NAMALWA (cell line): Measurements from ENCODE around the gene NR2F1-AS1.

ENCODE experiments used
- DNase-seq: peaks from one replicate; pipeline ENCODE4 v3.0.0-alpha.2; 2015; ENCODE audit warnings: low spot score

NR2F1-AS1 gene

DNA sequence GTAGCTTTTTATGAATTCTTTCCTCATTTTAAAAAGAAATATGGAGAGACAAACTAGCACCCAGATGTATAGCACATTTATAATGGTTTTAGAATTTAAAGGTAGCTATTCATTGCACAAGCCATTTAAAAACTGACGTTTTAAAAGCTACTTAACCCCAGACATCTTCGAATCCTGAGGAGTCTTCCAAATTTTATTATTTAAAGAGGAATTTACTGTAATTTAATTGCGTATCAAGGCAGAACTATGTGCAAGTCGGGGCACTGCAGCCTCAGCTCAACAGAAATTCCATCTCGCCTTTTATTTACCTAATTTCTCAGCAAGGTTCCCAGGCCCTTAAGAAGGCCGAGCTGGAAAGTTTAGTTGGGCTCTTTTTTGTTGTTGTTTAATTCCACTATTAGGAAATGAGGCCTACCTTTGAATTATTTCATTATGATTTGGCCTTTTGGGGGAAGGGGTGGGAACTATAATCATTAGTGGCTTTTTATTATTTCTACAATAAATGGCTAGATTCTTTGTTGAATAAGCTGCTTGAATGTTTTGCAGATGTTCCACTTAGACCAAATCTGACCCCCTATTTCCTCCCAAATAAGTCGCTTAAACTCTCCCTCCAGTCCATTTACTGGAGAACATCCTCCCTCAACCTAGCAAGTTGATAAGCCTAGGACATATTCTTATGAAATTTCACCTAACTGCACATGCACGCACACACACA, 22.2 kb upstream of the NR2F1-AS1 start:
- no peak for DNase-seq

DNA sequence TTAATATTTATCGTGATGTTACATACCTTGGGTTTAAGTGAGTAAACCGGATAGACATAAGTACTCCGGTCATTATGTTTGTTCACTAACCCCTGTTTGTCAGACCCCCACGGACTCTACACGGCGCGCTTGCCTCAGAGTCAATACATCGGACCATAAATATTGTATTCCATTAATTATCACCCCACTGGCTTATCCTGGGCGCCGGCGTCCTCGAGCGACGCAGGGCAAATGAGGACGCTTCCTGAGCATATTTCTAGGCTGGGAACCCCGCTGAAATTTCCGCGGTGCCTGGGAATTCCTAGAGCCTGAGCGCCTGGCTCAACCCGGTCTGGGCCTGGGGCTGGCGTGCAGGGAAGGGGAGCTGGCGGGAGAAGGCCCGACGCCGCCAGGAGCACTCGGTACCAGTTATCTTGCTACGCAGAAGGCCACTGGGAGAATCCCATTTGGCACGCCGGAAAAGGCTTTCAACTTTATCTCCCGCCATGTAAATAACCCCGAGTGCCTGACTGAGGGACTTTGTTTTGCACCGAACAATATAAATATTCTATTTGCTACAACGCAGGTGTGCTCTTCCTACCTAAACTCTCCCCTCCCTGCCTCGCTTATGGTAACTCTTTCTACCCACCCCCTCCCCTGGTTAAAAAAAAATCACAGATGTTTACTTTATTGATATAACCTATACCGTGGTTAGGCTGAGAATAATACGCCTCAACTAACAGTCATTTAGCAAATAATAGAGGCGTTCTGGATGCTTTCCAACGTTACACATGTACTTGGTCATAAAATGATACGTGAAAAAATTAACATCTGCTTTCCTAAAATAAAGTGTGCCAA, 21.4 kb upstream of the NR2F1-AS1 start:
- no peak for DNase-seq

DNA sequence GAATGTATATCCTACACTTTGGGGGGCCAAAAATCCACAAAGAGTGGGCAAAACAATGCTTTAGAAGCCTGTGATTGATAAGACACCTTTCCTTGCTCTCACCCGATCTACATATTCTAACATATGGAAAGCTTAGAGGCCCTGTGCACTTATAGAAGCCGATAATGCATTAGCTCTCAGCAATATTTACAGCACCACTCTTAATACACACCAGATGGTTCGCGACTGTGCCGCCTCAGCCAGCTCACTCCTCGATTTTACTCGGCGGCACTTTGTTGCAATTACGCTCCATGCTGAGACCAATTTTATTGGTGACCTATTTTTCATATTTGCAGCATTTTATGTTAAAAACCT, 20.8 kb upstream of the NR2F1-AS1 start:
- no peak for DNase-seq

DNA sequence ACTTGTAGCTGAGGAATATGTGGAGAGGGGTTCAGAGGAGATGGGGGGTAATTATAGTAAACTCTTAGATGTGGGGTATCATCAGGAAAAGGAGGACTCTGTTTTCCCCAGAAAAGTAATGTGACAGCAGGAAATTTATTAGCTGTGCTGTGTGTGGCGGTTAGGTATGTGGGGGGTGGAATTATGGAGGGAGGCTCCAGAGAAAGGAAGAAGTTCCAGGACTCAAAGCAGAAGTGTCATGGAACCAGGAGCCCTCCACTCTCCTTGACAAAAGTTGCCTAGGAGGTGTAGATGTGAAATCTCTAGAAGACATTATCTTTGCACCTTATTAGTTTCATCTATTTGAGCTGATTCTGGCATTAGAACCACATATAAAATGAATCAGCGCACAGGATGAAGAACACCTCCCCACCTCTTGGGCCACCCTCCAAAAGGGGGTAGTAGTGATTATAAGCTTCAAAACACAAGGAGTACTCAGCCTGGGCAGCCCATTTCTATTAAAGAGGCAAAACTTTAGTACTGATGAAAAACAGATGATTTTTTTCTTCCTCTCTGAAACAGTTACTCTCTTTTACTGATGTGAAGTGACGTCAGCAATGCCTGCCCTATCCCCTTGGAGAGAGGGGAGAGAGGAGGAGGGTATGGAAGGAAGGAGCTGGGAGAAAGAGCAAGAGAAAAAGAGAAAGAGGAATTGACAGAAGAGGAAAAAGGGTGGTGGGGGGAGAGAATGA, 20.2 kb upstream of the NR2F1-AS1 start:
- no peak for DNase-seq

DNA sequence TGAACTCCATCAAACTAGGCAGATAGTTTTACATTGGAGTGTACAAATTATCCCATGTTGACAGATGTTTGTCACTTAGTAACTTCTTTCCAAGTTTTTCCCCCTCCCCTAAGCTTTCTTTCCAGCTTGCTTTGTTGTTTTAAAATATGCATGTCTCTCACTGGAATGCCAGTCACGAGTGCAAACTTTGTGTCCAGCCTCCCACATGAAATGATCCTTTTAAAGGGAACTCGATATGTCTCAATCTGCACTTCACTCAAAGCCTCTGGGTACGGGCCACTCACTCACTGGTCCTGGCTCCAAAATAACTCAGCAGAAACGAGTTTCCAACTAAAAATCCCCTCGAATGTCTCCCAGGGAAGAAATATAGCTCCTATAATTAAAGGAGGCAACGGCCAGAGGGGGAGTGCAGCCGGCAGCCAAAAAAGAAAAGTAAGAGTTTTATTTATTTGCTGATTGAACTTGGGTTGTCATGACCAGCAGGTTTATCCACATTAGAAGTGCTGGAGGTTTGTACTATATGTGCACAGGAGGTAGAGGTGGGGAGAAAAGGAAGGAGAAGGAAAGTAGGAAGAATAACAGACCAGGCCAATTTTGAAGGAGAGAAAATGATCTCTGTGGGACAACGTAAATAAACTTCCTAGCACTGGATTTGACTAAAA, 19.5 kb upstream of the NR2F1-AS1 start:
- no peak for DNase-seq

DNA sequence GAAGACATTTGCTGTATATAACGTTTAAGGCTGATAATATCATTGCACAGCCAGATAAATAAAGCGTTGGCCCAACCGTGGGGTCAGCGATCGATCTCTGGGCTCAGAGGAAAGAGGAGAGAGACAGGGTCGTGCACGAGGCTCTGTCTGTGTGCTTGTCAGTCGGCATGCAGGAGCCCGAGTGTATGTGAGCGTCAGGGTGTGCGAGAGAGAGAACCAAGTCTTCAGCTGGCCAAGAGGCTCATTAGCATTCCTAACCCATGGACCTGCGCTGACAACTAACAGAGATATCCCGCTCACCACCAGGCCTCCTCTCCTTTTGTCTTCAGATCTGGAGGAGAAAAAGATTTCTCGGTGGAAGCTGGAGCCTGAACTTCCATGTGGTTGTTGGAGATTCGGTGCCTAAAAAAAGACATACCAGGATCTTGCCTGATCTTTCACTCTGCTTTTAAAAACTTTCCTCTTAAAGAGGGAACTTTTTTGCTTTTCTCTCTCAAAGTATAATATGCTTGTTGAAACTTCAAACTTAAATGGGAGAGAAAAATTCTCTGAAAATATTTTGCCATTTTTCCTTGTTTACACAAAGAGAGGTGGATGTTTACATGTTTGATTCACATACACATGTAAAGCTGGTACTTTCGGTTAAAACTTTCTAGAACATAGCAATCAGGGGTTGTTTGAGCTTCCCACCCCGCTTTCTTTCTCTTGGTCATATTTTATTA, 18.5 kb upstream of the NR2F1-AS1 start:
- no peak for DNase-seq

DNA sequence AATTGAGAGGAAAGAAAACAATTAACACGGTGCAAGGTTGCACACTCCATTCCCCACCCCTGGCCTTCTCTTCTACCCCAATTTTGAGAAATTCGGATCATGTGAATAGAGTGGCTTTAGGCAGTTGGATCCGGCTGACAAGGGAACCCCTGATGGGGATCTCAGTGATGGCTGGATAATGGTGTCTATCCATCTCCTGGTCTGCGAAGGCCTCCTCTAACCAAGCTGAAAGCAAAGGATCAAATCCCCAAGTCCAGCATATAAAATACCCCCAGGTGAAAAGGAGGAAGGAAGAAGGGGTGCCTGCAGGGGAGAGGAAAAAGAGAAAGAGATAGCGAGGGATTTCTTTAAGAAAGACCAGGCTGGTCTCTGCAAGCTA, 18.0 kb upstream of the NR2F1-AS1 start:
- no peak for DNase-seq

DNA sequence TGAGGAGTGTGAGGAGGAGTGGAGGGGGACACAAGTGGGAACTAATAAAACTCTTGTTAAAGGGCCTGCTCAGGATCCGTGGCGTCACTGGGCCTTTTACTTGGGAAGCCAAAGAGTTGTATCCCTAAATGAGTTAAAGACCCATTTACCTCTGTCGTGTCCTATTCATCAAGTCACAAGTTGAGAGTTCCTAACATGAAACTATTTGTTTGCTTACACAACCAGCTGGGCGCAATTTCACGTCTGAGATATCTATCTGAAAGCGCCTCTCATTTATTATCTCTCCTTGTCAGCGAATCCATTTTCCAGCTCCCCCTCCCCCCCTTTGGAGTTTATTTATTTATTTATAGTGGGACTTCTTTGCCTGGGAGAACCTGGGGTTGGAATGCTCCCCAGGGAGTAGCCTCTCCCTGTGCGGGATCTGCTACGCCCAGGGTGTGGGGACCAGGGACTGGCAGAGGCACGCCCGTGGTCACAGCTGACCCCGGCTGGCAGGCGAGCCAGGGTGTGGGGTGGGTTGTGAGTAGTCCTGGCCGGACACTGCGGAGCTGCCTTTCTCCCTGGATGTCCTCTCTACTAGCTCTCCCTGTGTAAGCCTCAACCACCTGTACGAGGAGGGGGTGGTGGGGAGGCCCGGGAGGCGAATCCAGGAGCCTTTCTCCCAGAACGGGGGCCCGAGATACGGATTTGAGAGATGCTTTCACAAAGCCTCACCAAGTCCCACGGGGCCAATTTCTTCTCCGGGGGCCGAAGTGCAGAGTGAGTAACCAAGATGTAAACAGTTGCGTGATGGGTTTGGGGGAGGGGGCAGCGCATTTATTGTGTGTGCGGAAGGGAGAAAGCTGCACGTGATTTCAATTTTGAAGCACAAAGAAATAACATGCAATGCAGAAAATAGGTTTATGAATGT, 17.3 kb upstream of the NR2F1-AS1 start:
- DNase-seq: no peak

DNA sequence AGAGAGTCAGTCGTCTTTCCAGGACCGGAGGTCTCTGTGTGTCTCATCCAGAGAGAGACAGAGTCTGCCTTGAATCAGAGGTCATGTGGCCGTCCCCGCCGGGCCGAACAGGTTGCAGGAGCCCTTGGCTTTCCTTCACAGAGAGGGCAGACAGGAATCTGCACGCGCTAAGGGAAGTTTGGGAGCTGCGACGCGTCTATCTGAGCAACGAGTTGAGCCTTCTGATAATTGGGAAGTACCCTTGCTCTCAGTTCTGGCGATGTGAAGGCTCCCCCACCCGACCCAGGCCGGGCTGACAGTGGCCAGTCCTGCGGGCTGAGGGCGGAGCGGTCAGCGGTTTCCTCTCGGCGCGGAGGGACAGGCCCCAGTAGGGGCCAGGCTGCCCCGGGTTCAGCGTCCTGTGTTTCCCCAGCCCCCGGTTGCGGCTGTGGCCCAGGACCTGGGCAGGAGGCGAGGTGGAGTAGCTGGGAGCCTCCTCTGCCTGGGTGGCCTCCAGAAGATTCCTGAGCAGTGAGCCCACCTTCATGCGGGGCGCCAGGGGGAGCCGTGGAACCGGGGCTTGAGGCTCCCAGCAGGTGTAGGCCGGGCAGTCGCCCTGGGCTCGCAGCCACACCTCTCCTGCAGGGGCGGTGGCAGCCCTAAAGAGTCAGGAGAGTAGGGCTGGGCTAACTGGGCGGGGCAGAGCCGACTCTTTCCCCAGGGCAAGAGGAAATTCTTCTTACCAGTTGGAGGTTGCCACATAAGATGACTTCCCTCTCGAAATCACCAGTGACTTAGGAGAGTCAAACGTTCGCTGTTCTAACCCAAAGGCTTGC, 15.9 kb upstream of the NR2F1-AS1 start:
- DNase-seq: no peak

DNA sequence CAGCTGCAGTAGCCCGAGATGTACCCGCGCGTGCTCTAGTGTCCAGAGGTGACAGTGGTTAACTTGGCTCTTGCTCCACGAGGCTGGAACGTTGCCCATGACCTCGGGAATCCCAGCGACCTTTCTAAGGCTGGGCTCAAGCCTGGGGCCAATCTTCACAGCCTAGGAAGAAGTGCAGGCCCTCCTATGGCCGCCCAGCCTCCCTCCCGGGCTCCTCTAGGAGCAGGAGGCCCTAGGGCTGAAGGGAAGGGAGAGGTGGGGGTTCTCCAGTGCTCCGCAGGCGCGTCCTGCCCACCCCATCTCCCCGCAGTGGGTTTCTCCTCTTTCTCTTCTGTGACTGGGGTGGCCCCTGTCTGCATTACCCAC, 15.3 kb upstream of the NR2F1-AS1 start:
- DNase-seq: no peak

DNA sequence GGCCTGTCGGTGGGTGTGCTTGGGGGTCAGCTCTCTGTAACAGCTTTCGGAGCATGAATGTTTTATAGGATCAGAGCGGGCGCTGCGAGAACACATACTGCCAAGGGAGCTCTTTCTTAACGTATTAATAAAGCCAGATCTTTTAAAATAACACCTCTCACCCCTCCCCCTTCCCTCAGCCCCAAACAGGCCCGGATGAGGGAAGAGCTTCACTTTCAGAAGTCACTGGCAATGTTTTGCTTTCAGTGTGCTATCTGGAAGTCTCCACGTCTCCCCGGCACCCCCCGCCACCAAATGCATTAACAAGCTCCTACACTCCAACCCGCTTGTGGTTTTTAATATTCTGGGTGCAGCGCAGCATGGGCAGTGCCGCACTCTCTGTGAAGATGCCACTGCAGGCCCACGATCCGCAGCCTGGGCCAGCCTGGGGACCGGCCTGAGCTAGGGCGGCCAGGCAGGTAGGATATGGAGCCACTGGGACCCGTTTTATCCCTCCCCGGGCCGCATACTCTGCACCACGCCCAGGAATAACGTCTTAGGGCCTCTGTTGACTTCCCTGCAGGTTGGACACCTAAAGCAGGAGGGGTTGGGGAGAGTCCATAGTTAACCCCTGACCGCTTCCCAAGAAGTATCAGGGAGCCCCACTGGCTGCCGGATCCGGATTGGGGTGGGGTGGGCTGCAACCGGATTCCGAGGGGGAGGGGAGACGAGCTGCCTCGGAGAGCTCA, 14.6 kb upstream of the NR2F1-AS1 start:
- DNase-seq: no peak

DNA sequence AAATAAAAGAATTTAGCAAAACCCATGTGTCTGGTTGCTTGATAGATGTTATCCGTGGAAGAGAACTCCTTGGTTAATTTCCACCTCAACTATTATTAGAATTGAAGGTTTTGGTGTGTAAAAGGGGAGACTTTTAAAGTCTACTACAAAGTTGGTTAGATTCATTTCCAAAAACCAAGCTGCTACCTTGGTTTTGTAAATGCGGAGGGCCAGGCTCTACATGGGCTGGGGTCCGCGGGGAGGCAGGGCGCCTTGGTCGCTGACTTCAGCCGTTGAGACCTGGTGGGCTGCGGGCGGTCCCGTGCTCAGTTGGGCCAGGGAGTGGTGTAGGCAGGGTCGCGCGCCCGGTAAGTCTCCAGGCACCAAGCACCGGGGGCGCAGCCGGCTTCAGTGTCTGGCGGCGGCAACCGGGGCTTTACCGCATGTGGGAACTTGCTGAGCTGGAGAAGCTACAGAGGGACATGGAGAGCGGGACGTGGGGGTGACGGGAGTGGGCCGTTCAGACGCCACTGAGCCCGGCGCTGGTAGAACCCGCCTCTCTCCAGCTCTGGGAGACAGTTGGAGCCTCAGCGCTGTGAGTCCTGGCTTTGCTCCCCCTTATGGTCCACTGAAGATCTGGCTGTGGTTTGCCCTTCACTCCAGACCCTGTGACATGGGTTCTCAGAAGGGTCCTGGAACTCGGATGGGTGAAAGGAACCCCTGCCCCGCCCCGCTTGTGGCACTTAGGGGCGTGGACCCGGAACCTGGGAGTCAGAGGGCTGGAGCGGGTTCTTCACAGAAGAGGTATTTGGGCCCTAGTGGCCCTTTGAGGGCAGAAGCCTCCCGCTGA, 13.8 kb upstream of the NR2F1-AS1 start:
- no peak for DNase-seq

DNA sequence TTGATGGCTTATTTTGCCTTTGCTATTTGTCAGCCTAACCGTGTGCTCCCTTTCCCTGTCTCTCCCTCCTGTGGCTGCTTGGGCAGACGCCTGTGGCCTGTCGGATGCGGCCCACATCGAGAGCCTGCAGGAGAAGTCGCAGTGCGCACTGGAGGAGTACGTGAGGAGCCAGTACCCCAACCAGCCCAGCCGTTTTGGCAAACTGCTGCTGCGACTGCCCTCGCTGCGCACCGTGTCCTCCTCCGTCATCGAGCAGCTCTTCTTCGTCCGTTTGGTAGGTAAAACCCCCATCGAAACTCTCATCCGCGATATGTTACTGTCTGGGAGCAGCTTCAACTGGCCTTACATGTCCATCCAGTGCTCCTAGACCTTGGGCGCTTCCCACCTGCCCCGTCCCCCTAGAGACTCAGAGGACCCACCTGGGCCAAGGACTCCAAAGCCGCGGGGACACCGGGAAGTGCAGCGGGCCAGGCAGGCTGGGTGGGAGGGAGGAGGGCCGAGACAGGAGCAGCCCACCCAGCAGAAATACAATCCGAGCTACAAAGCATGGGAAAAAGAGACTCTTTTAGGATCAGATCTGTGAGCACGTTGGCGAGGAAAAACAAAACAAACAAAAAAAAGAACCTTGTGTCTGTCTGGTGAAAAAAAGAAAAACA, 12.6 kb upstream of the NR2F1-AS1 start:
- no peak for DNase-seq

DNA sequence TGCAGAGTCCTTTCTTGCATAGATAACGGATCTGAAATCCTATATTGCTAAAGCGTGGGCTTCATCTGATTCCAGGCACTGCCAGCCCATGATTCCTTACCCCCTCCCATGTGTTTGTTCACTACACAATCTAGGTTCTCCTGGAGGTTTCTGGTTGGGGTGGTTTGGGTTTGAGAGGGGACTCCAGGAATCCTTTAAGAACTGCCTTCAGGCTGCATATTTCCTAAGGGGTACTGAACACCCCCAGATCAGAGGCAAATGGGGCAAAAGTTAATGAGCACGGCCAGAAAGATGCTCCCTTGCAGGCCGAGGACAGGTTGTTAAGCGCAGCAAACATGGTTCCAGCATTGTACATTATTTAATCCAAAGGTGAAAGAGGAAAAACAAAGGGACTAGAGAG, 11.9 kb upstream of the NR2F1-AS1 start:
- no peak for DNase-seq

DNA sequence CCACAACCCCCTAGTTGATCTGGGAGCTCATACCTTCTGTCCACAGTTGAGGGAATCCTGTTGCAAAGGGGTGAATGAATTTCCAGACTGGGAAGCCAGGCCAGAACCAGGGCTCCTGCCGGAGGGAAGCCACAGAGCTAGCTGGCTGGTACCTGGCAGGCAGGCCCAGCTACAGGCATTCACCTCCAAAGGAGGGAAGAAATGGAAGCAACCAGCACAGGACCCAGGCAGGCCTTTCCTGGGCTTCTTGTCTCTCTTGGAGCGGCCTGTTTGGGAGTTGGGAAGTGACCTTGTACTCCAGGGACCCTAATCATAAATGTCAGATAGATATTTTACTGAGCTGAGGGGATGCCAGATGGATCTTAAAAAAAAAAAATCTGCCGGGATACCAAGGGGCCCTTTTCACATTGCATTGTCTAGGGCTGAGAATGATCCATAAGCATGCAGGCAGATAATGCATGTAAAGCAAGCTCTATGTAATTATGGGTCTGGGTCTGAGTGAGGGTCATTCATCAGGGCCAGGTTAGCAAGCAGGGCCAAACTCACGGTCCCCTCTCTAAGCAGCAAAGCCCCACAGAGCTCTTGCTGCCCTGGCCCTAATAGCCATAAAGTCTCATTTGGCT, 10.4 kb upstream of the NR2F1-AS1 start:
- no peak for DNase-seq

DNA sequence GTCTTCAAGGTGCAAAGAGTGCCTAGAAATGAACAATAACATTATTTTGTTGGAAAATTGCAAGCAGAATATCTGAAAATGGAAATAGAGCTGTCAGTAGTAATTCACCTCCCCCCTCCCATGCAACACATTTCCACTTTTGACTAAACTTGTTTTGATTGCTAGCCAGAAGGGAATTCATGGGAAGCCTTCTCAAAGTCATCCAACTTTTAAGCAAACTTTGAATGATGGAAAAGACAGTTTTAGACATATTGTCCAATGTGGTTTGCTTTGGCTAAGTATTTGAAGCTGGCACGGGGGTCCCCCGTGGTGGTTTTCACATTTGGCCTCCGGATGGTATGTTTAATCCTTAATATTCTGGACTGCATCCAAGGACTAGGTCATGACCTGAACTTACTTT, 9.5 kb upstream of the NR2F1-AS1 start:
- DNase-seq: no peak

DNA sequence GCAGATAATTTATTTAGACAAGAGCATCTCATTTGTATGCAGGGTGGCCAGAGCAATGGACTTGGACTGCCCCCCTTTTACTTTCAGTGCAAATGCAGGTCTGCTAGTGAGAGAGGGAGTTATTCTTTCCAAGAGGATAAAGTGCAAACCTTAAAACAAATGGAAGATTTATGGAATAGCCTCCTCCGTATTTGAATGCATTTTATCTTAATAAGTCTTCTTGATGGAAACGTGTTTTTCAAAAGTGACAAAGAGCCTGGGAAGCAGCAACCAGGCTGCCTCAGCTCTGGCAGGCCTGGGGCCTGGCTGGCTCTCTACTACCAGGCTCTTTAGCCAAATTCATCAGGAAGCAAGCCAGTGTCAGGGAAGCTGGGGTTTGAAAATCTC, 8.8 kb upstream of the NR2F1-AS1 start:
- DNase-seq: no peak
